SK-N-MC (cell line): Measurements from ENCODE around the gene CMSS1.

Experiments used
- EZH2 ChIP-seq: fragments of 200-600 bp; sonication (generic); IDR thresholded peaks from one replicate; pipeline ENCODE4 v1.6.1; 2017; ENCODE audit warnings: antibody characterized with exemption
- FOXP2 ChIP-seq: optimal IDR thresholded peaks from 2 replicates; pipeline ENCODE3; 2011; ENCODE audit warnings: mild to moderate bottlenecking, moderate library complexity; ENCODE audit not compliant: insufficient read depth; ENCODE audit errors: extremely low read length, control extremely low read depth
- POLR2AphosphoS5 ChIP-seq: IDR thresholded peaks from 2 replicates; pipeline ENCODE4 v1.6.1; 2012; ENCODE audit warnings: mild to moderate bottlenecking, low read depth, low read length, borderline replicate concordance

GRCh38 chr3:100001083-100001482 is 183.4 kb downstream of the CMSS1 start:
- no peak for TF ChIP-seq EZH2
- TF ChIP-seq POLR2AphosphoS5, result no peak
- no peak for TF ChIP-seq FOXP2
